Activated naive CD8-positive, alpha-beta T cell (primary cell): Measurements from ENCODE around the gene CNR2.
"Not testable (repeated sequence)": the region's sequence is repeated elsewhere in the genome, so short reads cannot be mapped to it uniquely, and the experiment has no call there.

Experiments
- H3K27ac Mint-ChIP-seq: one replicate; pipeline ENCODE4 v1.8.0; 2021; ENCODE audit warnings: mixed read lengths
- H3K27me3 Mint-ChIP-seq: one replicate; pipeline ENCODE4 v1.8.0; 2021; ENCODE audit warnings: mixed read lengths
- H3K36me3 Mint-ChIP-seq: one replicate; pipeline ENCODE4 v1.8.0; 2021; ENCODE audit warnings: mixed read lengths
- H3K4me1 Mint-ChIP-seq: one replicate; pipeline ENCODE4 v1.8.0; 2021; ENCODE audit warnings: low read depth, mixed read lengths
- H3K4me3 Mint-ChIP-seq: one replicate; pipeline ENCODE4 v1.8.0; 2021; ENCODE audit warnings: mild to moderate bottlenecking, mixed read lengths
- H3K9me3 Mint-ChIP-seq: one replicate; pipeline ENCODE4 v1.8.0; 2021; ENCODE audit warnings: low read depth, mixed read lengths

Gene CNR2

DNA sequence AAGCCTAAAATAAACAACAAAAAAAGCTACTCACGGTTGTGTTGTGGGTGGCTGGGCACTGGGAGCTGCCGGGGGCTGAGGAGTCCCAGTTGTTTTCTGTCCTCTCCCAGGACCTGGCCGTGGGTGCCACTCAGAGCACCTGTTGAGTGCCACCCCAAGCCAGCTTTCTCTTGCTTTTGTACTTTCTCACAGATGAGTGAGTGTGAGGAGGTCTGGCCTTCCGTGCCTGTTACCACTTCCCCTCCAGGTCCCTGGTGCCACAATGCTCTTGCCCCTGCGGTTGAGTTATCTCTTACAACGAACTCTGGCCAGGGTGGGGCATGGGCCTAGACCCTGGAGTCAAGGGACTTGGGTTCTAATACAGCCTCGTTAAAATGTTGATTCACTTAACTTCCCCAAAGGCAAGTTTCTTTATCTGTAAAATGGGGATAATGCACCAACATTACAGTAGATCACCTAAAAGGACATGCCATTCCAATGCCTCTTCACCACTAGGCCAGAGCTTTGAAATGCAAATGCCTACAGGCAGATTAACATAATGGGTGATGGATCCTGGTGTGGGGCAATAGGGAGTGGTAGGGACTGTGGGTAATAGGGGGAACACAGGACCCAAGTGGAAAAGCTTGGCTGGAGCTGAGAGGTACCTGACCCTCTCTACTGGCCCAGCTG, at the start of gene CNR2:
CNR2 (minus strand) TSS at position 151 of the 669 bp plus-strand sequence. CDS start 37,745 bp downstream, outside the sequence.
- no peak within 1 kb of the TSS for H3K4me3 Mint-ChIP-seq
- no peaks in the 10 kb centered on the region for H3K9me3 Mint-ChIP-seq
- H3K4me1 Mint-ChIP-seq: peaks cover 56% of the 10 kb centered on the region

DNA sequence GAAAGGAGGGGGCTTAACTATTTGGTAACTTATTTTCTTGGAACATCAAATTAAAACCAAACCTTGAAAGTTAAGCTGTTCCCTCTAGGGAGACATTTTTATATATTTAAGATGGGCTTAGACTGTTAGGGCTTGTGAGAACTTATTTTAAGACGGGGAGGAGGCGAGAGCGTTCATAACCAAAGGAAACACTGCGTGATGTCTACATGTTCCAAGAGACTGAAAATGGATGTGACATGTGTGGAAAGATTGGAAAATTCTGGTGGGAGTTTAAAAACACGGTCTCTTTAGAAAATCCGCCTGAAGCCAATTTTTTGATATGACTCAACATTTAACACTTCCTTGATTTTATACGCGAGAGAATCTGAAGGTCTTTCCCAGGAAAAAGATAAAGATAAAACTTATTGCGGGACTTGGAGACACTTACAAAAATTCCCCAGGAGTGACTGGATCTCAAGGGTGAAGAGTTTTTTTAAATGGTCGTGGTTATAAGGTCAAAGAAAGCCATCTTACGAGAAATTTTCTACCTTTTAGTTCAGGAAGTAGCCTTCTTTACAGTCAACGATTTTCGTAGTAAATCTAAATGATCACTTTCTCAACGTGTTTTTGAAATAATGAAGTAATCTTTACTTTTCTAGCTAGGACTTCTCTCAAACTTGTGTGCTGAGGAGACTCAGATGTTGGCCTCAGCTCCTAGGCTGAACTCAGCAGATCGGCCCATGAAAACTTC, 47.3 kb upstream of the CNR2 start:
- peaks cover 12% of the 10 kb centered on the region for H3K36me3 Mint-ChIP-seq

More for the DNA sequence above, at the start of gene CNR2:
- Mint-ChIP-seq H3K36me3 (no peaks in the 10 kb centered on the region), H3K27me3 (no peaks in the 10 kb centered on the region), H3K27ac (peak within 1 kb of the TSS; percentile 50)

DNA sequence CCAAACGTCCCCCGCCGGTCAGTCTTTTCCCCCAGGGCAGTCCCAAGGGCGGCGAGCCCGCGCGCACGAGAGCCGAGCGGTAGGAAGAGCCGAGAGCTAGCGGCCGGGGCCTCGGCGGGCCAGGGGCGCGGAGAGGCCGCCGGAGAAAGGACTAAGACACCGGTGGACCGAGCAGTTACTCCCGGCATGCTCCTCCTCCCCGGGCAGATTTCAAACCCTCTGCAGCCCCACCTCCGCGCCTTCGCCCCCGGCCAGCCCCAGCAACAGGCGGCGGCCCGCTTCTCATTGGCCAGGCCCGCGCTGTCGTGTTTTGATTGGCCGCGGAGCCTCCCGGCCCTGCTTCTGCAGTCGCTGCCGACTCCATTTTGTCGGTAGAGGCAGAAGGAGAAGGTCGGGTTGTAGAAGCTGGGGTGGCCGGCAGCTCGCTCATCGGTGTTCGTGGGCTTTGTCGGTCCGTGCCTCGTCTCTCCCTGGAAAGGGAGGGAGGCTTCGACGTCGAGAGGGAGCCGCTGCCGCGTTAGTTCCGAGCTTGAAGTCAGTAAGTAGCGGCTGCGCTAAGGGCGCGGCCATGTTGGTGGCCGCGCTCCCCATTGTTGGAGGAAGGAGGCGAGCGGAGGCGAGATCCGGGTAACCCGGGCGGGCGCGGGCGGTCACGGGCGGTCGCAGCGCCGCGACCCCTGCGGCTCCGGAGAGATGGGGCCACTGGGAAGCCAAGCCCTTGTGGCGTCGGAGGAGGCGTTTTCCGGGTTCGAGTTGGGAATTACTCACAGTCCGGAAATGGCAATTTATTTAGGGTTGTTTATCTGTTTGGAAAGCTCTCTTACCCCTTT, 46.5 kb upstream of the CNR2 start, which contains the start of gene PNRC2:
PNRC2 (plus strand) TSS at position 368 of the 830 bp plus-strand sequence. CDS start 1,630 bp downstream, outside the sequence.
- H3K4me1 Mint-ChIP-seq: peaks cover 68% of the 10 kb centered on the region
- H3K27me3 Mint-ChIP-seq: no peaks in the 10 kb centered on the region
- H3K4me3 Mint-ChIP-seq: peak within 1 kb of the TSS; percentile 99
- H3K27ac Mint-ChIP-seq: peak within 1 kb of the TSS; percentile 100
- no peaks in the 10 kb centered on the region for H3K9me3 Mint-ChIP-seq
- peaks cover 12% of the 10 kb centered on the region for H3K36me3 Mint-ChIP-seq

More for the DNA sequence above, 47.3 kb upstream of the CNR2 start:
- no peaks in the 10 kb centered on the region for H3K9me3 Mint-ChIP-seq
- peaks cover 68% of the 10 kb centered on the region for H3K4me1 Mint-ChIP-seq
- no peaks in the 10 kb centered on the region for H3K27me3 Mint-ChIP-seq
- H3K27ac Mint-ChIP-seq: peak overlapping the region; percentile 100
- peak overlapping the region; percentile 99 for H3K4me3 Mint-ChIP-seq

DNA sequence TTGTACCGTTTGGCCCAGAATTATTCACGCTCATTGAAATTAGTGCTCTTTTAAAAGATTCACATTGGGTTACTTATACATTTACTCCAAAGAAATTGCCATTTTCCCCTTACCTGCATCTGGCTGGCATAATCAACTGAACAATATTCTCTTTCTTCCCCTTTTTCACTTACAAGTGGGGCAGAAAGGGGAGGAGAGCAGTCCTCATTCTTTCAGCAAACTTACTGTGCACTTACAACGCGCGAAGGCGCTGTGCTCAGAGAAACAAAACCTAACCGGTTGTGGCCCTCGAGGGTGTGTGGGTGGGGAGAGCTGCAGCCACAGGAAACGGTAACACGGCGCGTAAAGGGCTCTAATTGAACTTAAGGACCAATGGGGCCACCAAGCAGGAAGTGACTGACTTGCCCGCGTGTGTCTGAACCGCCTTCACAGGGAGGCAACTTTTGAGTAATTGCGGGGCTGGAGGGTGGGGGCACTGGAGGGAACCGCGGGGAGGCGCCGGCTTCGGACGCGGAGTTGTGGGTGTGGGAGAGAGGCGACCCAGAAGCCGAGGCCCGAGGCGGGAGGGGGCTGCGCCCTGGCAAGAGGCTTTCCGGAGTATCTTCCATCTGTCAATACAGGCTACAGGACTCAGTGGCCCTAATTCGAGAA, 45.8 kb upstream of the CNR2 start:
- Mint-ChIP-seq H3K4me3 (peak overlapping the region; percentile 99), H3K4me1 (peaks cover 64% of the 10 kb centered on the region), H3K27me3 (no peaks in the 10 kb centered on the region), H3K36me3 (peaks cover 12% of the 10 kb centered on the region), H3K27ac (peak overlapping the region; percentile 100), H3K9me3 (no peaks in the 10 kb centered on the region)

DNA sequence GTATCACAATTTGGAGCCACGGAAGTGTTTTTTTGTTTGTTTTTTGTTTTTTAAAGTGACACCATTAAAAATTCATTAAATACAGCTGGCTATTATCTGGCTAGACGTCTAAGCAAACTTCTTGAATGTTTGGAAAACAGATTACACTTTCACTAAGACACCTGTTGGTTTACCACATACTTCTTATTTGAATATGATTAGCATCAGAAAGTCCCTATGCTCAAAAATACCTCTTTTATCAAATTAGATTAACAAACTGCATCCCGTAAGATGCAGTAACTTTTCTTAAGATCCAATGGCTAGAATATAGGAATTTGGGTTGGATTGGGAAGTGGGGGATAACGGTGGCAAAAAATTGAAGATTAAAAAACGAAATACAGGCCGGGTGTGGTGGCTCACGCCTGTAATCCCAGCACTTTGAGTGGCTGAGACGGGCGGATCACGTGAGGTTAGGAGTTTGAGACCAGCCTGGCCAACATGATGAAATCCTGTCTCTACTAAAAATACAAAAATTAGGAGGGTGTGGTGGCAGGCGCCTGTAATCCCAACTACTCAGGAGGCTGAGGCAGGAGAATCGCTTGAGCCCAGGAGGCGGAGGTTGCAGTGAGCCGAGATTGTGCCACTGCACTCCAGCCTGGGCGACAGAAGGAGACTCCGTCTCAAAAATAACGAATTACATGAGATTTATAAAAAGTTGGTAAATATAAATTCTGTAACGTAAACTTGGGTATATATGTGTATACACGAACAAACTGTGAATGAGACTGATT, 45.1 kb upstream of the CNR2 start:
- Mint-ChIP-seq H3K4me1 (peaks cover 57% of the 10 kb centered on the region), H3K27ac (peak overlapping the region; percentile 100), H3K4me3 (peak overlapping the region; percentile 99), H3K36me3 (peaks cover 12% of the 10 kb centered on the region)
- not testable (repeated sequence) for H3K9me3 Mint-ChIP-seq, H3K27me3 Mint-ChIP-seq

DNA sequence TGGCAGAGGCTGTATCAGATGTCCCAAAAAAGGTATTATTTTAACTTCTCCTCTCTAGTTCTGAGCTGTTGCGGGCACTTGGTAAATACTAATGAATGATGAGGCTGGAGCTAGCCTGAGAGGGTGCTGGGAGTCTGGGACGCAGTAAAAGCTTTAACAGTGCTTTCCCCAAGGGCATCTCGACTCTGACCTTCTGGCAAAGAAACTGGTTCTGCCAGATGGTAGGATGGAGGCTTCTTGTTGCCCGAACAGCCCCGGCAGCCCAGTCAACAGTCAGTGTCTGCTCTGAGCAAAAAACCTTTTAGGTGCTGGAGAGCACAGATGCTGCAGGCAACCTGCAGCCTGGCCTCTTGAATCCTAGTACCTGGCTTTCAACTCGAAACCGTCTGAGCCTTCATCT, 43.9 kb upstream of the CNR2 start:
- Mint-ChIP-seq H3K27me3 (no peaks in the 10 kb centered on the region), H3K9me3 (no peaks in the 10 kb centered on the region), H3K27ac (peak overlapping the region; percentile 76), H3K4me1 (peaks cover 50% of the 10 kb centered on the region), H3K4me3 (peak overlapping the region; percentile 56), H3K36me3 (peaks cover 12% of the 10 kb centered on the region)

DNA sequence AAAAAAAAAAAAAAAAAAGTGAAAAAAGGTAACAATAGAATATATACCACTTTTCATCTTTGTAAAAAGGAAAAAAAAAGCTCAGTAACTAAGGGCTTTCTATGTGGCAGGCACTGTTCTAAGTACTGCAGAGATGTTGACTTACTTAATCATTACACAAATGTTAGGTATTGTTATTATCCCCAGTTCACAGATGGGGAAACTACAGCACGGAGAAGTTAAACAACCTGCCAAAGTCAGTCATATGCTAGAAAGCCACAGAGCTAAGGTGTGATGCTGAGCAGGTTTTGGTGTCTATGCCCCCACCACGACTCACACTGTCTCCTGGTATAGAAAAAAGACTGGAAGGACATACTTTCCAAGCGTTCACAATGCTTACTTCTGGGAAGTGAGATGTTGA, 39.9 kb upstream of the CNR2 start:
- Mint-ChIP-seq H3K27me3 (no peaks in the 10 kb centered on the region), H3K4me1 (peaks cover 22% of the 10 kb centered on the region), H3K36me3 (no peaks in the 10 kb centered on the region), H3K4me3 (no peak overlapping the region), H3K9me3 (no peaks in the 10 kb centered on the region), H3K27ac (no peak overlapping the region)

DNA sequence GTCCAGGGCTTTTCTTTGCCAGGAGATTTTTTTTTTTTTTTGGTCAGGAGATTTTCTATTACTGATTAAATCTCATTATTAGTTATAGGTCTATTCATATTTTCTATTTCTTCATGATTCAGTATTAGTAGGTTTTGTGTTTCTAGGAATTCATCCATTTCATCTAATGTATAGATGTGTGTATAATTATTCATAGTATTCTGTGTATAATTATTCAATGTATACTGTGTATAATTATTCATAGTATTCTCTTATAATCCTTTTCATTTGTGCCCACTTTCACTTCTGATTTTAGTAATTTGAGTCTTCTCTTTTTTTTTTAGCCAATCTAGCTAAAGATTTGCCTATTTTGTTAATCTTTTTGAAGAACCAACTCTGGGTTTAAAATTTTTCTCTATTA, 34.2 kb upstream of the CNR2 start:
- Mint-ChIP-seq H3K4me3 (no peak overlapping the region), H3K36me3 (peaks cover 5% of the 10 kb centered on the region), H3K9me3 (peaks cover 17% of the 10 kb centered on the region), H3K27ac (no peak overlapping the region), H3K4me1 (no peaks in the 10 kb centered on the region), H3K27me3 (no peaks in the 10 kb centered on the region)

DNA sequence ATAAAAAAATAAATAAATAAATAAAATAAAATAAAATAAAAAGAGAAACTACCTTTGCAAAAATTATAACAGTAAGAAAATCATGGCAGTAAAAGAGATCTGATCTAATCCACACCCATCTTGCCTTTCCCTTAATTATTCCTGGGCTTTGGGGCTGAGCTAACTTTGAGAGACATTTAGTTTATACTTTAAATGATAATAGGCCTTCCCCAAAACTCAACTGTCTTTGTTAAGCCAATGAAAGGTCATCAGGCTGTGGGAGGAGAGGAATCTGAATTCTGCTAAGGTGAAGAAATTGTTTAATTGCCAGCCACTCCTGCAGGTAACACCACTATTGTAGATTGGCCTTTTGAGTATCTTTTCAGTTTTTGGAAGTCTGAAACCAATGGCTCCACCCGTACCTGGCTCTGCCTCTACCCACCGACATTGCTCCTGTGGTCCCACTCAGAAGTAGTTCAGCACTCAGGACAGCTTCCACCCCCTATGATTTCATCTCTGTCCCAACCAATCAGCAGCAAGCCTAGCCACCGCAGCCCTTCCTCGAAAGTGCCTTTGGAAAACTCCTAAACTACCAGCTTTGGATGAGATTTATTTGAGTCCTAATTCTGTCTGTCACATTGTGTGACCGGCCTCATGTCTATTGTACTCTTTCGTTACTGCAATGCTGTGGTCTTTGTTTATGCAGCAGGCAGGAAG, 23.5 kb upstream of the CNR2 start:
- H3K4me1 Mint-ChIP-seq: no peaks in the 10 kb centered on the region
- H3K9me3 Mint-ChIP-seq: no peaks in the 10 kb centered on the region
- H3K4me3 Mint-ChIP-seq: no peak overlapping the region
- no peaks in the 10 kb centered on the region for H3K36me3 Mint-ChIP-seq
- H3K27ac Mint-ChIP-seq: no peak overlapping the region
- no peaks in the 10 kb centered on the region for H3K27me3 Mint-ChIP-seq

DNA sequence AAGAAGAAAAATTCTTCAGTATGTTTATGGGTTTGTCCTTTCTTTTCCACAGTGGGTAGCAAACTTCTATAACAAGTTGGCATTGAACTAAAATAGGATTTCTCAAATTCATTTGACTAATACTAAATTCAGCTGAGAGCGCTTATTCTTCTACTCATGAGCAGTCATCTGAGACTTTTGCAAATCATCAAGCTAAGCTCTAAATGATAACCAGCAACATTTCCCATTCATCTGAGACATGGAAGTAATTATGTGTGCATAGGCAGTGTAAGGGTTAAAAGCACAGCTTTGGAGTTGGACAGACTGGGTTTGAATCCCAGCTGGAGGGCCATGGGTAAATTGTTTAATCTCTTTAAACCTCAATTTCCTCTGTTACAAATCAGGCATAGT, 18.3 kb upstream of the CNR2 start:
- Mint-ChIP-seq H3K27me3 (no peaks in the 10 kb centered on the region), H3K36me3 (no peaks in the 10 kb centered on the region), H3K27ac (no peak overlapping the region), H3K9me3 (no peaks in the 10 kb centered on the region), H3K4me3 (no peak overlapping the region), H3K4me1 (no peaks in the 10 kb centered on the region)

DNA sequence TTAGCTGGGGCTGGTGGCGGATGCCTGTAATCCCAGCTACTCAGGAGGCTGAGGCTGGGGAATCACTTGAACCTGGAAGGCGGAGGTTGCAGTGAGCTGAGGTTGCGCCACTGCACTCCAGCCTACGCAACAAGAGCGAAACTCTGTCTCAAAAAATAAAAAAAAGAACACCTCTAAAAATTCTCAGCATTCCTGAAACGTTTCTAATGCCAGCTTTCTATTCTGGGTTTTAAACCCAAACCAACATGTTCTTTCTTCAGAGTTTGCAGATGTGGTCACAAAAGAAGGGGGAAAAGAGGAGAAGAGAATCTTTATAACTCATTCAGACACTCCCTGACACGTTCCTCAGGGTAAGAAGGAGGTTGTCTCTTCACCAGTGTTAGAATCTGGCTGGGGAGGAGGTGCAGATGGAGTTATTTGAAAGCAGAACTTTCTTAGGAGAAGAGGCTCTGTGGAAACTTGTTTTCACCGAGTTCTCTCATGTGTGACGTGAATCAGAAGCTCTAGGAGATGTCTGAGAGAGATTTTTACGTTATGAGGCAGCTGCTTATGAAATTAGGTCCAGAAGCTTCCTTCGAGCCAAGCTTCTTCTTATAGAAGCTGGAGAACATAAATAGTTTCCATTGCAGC, 17.8 kb upstream of the CNR2 start:
- Mint-ChIP-seq H3K27me3 (no peaks in the 10 kb centered on the region), H3K9me3 (no peaks in the 10 kb centered on the region), H3K4me1 (no peaks in the 10 kb centered on the region), H3K27ac (no peak overlapping the region), H3K36me3 (no peaks in the 10 kb centered on the region), H3K4me3 (no peak overlapping the region)

DNA sequence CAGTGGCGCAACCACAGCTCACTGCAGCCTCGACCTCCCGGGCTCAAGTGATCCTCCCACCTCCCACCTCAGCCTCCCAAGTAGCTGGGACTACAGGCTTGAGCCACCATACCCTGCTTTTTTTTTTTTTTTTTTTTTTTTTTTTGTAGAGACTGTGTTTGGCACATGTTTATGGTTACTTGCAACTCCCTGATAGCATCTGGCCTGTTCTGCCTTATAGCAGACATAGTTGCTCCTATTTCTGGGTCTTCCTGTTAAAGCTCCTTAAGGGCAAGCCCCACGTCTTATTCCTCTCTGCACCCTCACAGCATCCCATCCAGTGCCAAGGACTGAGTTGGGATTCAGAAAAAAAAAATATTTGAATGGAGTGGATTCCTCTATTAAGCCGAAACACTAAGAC, 17.1 kb upstream of the CNR2 start:
- H3K4me3 Mint-ChIP-seq: no peak overlapping the region
- H3K9me3 Mint-ChIP-seq: no peaks in the 10 kb centered on the region
- H3K36me3 Mint-ChIP-seq: no peaks in the 10 kb centered on the region
- no peak overlapping the region for H3K27ac Mint-ChIP-seq
- H3K4me1 Mint-ChIP-seq: no peaks in the 10 kb centered on the region
- no peaks in the 10 kb centered on the region for H3K27me3 Mint-ChIP-seq

DNA sequence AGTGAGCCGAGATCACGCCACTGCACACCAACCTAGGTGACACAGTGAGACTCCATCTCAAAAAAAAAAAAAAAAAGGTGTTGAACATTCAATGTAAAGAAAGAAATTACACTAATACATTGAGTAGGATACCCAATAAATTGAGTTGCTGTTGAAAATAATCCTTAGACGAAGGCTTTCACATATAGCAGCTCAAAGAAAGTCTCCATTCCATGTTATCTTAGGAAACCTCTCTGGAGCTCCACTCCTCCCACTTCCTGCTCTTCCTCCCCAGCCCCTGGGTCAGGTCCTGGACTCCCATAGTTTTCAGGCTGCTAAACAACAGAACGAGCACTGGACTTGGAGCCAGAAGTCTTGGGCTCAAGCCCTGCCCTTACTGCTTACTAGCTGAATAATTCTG, 15.6 kb upstream of the CNR2 start:
- Mint-ChIP-seq H3K9me3 (no peaks in the 10 kb centered on the region), H3K27ac (no peak overlapping the region), H3K27me3 (no peaks in the 10 kb centered on the region)

More for the DNA sequence above, 15.6 kb upstream of the CNR2 start:
- H3K36me3 Mint-ChIP-seq: no peaks in the 10 kb centered on the region
- H3K4me3 Mint-ChIP-seq: no peak overlapping the region
- H3K4me1 Mint-ChIP-seq: no peaks in the 10 kb centered on the region
